HUES6 (cell line): Measurements from ENCODE around the gene TENM3.

Experiments
- H3K27ac ChIP-seq: 2 replicates; pipeline ENCODE4 v1.7.0; 2013; ENCODE audit warnings: low read depth, mild to moderate bottlenecking, low read length, inconsistent platforms
- H3K27me3 ChIP-seq: 2 replicates; pipeline ENCODE4 v1.6.1; 2013; ENCODE audit warnings: low read length; ENCODE audit not compliant: control insufficient read depth, insufficient read depth
- H3K36me3 ChIP-seq: 2 replicates; pipeline ENCODE4 v1.6.1; 2013; ENCODE audit warnings: low read length; ENCODE audit not compliant: control insufficient read depth, insufficient read depth
- H3K4me1 ChIP-seq: 2 replicates; pipeline ENCODE4 v1.6.1; 2013; ENCODE audit warnings: low read length; ENCODE audit not compliant: control insufficient read depth, insufficient read depth
- H3K4me3 ChIP-seq: 2 replicates; pipeline ENCODE4 v1.5.1; 2013; ENCODE audit warnings: low read depth, low read length
- H3K9ac ChIP-seq: one replicate; pipeline ENCODE4 v1.6.1; 2013; ENCODE audit warnings: mild to moderate bottlenecking, low read length
- H3K9me3 ChIP-seq: 2 replicates; pipeline ENCODE4 v1.6.1; 2013; ENCODE audit warnings: low read depth, low read length; ENCODE audit not compliant: control insufficient read depth, insufficient read depth

TENM3 gene

DNA sequence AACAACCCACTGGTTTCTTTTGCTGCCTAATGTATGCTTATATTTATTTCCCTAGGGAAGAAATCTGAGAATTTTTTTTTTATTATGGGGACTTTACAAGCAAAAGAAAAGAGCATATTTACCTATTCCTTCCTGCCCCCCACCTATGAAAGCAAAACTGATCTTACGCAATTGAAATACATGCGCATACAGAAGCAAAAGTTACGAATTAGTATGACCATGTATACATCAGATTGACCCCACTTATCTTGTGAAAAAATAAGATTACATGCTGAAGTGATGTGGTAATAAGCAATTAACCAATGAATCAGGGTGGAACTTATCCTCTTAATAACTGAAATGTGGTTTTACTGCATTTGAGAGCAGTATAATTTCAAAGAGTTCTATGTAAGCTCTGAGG, 151.0 kb downstream of the TENM3 start:
- no peaks in the 10 kb centered on the region for H3K4me1 ChIP-seq
- H3K27ac ChIP-seq, result no peak overlapping the region
- H3K9me3 ChIP-seq, result no peaks in the 10 kb centered on the region
- H3K9ac ChIP-seq, result no peak overlapping the region
- no peaks in the 10 kb centered on the region for H3K36me3 ChIP-seq
- no peak overlapping the region for H3K4me3 ChIP-seq
- no peaks in the 10 kb centered on the region for H3K27me3 ChIP-seq

DNA sequence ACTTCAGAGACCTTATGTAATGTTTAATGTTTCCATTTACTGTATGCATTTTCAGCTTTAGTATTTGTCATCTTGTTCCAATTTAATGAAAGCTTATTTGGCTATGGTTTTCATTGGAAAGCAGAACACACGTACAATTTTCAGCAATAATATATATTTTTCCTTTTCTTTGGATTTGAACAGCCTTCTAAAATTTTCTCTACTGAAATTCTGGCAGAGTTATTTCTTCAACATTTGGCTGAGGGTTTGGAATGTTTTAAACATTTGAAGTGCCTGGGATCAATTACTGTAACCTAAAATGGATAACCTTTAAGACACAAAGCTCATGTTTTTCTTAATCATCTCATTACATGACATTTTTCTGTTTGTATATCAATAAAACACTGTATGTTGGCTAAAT, 156.9 kb downstream of the TENM3 start:
- no peaks in the 10 kb centered on the region for H3K4me1 ChIP-seq

DNA sequence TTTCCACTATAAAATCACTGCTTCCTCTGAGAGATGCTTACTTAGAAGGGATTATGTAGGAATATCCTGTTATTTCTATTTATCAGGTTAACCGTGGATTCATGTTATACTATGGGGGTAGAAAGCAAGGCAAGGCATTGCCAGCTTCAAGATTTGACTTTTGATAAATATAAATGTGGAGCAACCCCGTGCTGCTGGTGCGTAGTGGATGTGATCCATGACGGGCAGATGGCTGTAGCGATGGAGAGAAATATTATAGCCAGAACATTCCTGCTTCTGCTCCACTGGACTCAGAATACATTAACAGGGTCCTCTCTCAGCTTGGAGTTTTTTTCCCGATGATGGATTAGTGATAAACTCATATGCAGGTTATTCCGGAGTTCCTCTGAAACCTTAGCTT, 157.6 kb downstream of the TENM3 start:
- no peaks in the 10 kb centered on the region for H3K27me3 ChIP-seq
- H3K36me3 ChIP-seq, result no peaks in the 10 kb centered on the region
- H3K27ac ChIP-seq, result no peak overlapping the region
- H3K4me1 ChIP-seq, result no peaks in the 10 kb centered on the region
- H3K9me3 ChIP-seq, result no peaks in the 10 kb centered on the region
- H3K4me3 ChIP-seq, result no peak overlapping the region
- no peak overlapping the region for H3K9ac ChIP-seq

More for the DNA sequence above, 156.9 kb downstream of the TENM3 start:
- Histone ChIP-seq H3K36me3 (no peaks in the 10 kb centered on the region), H3K9me3 (no peaks in the 10 kb centered on the region), H3K27ac (no peak overlapping the region), H3K4me3 (no peak overlapping the region), H3K9ac (no peak overlapping the region), H3K27me3 (no peaks in the 10 kb centered on the region)

DNA sequence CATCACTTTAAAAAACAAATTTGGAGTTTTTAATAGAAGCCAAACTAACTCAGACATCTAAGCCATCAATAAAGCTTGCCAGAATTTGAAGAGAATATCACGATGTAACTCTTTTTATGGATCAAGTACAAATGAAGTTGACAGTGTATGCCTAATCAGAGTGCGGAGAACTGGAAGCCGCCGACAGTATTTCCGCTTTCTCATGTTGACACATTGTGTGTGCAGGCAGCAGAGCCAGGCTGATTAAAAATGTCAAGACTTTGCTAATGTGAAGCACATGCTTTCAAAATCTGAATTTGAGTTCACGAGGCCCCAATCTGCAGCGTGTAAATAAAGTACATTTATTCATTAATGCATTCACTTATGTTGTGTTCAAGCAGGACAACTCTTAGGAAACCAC, 161.2 kb downstream of the TENM3 start:
- Histone ChIP-seq H3K9me3 (no peaks in the 10 kb centered on the region), H3K4me1 (no peaks in the 10 kb centered on the region), H3K27ac (no peak overlapping the region; the same call in 1 of the 2 replicates), H3K9ac (no peak overlapping the region), H3K4me3 (no peak overlapping the region), H3K27me3 (no peaks in the 10 kb centered on the region), H3K36me3 (no peaks in the 10 kb centered on the region)

DNA sequence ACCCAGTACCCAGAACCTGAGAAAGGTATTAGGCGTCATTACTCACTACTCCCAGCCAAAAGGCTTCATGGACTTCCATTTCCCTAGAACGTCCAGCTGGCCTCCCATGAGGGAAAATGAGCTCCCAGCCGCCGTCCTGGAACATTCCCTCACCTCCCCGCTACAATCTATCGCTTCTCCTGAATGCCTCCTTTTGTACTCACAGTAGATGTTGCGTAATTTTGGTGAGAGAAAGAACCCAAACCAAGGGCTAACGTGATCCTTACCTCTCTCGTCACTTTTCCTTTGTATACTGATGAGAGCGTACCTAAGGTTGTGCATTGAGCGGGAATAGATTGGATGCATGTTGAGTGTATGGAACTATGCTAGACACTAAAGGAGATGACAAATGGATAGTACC, 161.9 kb downstream of the TENM3 start:
- Histone ChIP-seq H3K4me3 (no peak overlapping the region), H3K27me3 (no peaks in the 10 kb centered on the region), H3K4me1 (no peaks in the 10 kb centered on the region), H3K9ac (no peak overlapping the region), H3K36me3 (no peaks in the 10 kb centered on the region), H3K27ac (no peak overlapping the region), H3K9me3 (no peaks in the 10 kb centered on the region)

DNA sequence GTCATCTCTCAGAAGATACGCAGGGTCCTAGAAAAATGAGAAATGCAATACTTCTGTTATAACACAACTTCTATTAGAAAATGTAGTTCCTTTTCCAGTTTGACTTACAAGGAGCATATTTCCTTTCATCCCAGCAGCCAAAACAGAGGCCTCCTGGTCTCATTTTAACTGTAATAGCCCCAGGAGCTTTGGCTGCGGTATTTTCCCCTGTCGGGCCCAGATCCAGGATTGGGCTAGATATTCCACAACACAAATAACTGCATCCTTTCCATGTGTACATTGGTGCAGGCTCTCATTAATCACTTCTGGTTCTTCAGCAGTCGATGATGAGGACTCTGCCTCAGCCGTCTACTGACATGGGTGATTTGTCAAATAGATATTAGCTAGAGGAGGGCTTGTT, 166.1 kb downstream of the TENM3 start:
- peaks cover 15% of the 10 kb centered on the region for H3K9me3 ChIP-seq
- H3K4me1 ChIP-seq, result peaks cover 5% of the 10 kb centered on the region; the same call in 1 of the 2 replicates
- no peak overlapping the region for H3K9ac ChIP-seq
- H3K27me3 ChIP-seq, result no peaks in the 10 kb centered on the region
- no peaks in the 10 kb centered on the region for H3K36me3 ChIP-seq
- no peak overlapping the region for H3K27ac ChIP-seq
- no peak overlapping the region for H3K4me3 ChIP-seq

DNA sequence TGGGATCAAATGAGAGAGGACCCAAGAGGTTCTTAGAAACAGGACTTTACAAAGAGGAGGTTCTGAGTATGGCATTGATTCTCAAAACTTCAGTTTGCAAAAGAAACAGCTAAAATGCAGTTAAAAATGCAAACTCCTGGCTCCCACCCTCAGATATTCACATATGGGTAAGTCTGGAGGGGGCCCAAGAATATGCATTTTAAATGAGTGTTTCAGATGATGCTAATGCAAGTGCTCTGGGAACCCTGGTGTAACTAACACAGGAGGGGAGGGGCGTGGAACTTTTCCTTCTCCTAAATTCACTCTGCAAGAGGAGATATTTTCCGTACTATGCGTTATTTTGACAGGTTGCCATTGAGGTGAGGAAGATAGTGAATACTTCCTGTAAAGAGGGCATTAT, 168.2 kb downstream of the TENM3 start:
- peaks cover 18% of the 10 kb centered on the region for H3K9me3 ChIP-seq
- H3K27me3 ChIP-seq, result no peaks in the 10 kb centered on the region
- H3K4me3 ChIP-seq, result no peak overlapping the region
- H3K4me1 ChIP-seq, result peaks cover 10% of the 10 kb centered on the region; the same call in 1 of the 2 replicates
- no peaks in the 10 kb centered on the region for H3K36me3 ChIP-seq
- H3K9ac ChIP-seq, result no peak overlapping the region
- H3K27ac ChIP-seq, result no peak overlapping the region

DNA sequence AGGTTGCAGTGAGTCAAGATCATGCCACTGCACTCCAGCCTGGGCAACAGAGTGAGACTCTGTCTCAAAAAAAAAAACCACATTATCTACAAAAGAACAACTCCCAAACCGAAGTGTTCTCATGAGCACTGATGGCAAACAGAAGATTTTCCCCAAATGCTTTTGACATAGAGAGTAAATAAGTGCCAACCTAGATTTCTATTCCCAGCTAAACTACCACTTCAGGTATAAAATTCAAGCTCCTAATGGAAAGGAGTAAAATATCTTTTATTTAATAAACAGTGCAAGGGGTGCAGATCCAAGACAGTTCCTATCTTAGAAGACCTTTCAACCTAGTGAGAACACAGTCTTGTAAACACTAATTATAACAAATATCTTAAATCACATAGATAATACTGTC, 170.3 kb downstream of the TENM3 start:
- H3K4me3 ChIP-seq, result no peak overlapping the region
- no peaks in the 10 kb centered on the region for H3K27me3 ChIP-seq
- H3K9me3 ChIP-seq, result peaks cover 31% of the 10 kb centered on the region
- H3K4me1 ChIP-seq, result peaks cover 13% of the 10 kb centered on the region; the same call in 1 of the 2 replicates
- no peak overlapping the region for H3K27ac ChIP-seq
- no peaks in the 10 kb centered on the region for H3K36me3 ChIP-seq
- H3K9ac ChIP-seq, result no peak overlapping the region

DNA sequence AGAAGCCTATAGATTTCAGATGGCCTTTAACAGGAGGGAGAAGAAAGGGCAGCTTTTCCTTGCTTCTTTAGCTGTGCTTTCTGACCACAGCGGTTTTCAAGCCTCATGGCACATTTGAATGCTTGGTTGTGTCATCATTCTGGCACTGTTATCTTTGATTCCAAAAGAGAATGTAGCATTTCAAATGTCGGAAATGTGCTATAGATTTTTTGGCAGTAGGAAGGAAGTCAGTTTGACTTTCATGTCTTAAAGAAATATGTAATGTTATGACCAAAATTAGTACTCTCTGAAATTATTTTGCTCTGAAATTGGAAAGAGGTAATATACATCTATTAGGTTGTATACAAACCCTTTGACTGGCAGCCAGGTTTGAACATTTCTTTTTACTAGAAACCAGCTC, 171.9 kb downstream of the TENM3 start:
- Histone ChIP-seq H3K9me3 (peaks cover 33% of the 10 kb centered on the region), H3K36me3 (no peaks in the 10 kb centered on the region), H3K27ac (no peak overlapping the region), H3K4me1 (peaks cover 13% of the 10 kb centered on the region; the same call in 1 of the 2 replicates), H3K27me3 (no peaks in the 10 kb centered on the region), H3K9ac (no peak overlapping the region), H3K4me3 (no peak overlapping the region)

DNA sequence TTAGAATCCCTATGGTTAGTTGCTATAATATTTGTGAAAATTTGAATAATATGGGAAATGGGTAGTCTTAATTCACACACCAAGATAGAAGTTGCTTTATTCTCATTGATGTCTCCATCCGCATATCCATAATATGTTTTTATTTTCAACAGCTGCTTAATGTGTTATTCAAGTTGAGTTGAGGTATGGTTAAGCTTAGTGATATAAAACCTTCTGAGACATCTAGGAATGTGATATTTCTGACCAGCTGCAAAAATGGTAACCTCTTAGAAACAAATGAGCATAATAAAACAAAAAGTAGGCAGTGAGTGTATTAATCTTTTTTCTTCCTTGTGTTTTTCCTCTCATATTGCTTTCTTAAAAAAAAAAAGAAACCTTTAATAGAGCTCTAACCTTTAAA, 172.9 kb downstream of the TENM3 start:
- Histone ChIP-seq H3K4me1 (peaks cover 12% of the 10 kb centered on the region; the same call in 1 of the 2 replicates), H3K36me3 (no peaks in the 10 kb centered on the region), H3K4me3 (no peak overlapping the region), H3K27ac (no peak overlapping the region; the same call in 1 of the 2 replicates), H3K9ac (no peak overlapping the region), H3K9me3 (peaks cover 33% of the 10 kb centered on the region), H3K27me3 (no peaks in the 10 kb centered on the region)

DNA sequence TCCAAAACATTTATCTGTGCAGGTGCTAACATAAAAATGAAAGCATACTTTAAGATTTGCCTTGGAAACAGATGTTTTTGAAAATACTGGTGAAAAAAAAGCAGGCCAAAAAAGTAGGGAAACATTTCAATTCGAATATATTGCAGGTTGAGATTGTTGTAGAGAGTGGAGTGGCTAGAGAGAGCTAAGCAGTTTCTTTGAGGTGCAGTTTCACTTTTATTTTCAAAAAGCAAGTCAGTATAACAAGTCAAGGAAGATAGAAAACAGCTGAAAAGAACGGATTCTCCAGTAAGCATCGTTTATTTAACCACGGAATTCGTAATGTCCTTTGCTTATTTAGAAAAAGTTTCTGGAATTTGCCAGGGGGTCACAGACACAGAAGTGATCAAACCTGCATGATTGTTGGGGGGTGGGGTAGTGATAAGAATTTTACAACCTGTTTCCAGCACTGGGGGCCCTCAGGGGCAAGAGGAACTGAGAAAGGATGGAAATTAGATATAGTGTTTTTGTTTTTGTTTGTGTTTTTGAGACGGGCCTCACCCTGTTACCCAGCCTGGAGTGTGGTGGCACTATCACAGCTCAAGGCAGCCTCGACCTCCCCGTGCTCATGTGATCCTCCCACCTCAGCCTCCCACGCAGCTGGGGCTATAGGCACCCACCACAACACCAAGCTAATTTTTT, 175.0 kb downstream of the TENM3 start:
- H3K9ac ChIP-seq, result no peak overlapping the region
- no peaks in the 10 kb centered on the region for H3K36me3 ChIP-seq
- no peak overlapping the region for H3K27ac ChIP-seq
- peaks cover 8% of the 10 kb centered on the region; the same call in 1 of the 2 replicates for H3K4me1 ChIP-seq
- H3K9me3 ChIP-seq, result peaks cover 29% of the 10 kb centered on the region
- no peak overlapping the region for H3K4me3 ChIP-seq
- no peaks in the 10 kb centered on the region for H3K27me3 ChIP-seq
